ENCODE results near the gene C11orf24. TPM values are rescaled to one million over a fixed set of nuclear protein-coding genes. Genes with fewer than 3 reads are reported as not detected.

The C11orf24 gene
- total RNA-seq, 1 donor from 2014 or later, result 35.3 TPM

DNA sequence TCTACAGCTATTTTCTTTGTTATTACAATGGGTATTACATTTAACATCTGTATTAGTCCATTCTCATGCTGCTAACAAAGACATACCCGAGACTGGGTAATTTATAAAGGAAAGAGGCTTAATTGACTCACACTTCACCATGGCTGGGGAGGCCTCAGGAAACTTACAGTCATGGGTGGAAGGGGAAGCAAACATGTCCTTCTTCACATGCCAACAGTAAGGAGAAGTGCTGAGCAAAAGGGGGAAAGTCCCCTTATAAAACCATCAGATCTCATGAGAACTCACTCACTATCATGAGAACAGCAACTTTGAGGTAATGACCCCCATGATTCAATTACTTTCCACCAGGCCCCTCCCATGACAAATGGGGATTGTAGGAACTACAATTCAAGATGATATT lies 42.2 kb downstream of the C11orf24 start:
- Mint-ChIP-seq H3K36me3 (ENCODE audit: insufficient read depth) (no peaks in the 10 kb centered on the region), H3K4me1 (ENCODE audit: low read depth) (no peaks in the 10 kb centered on the region), H3K27me3 (peaks cover 9% of the 10 kb centered on the region), H3K4me3 (ENCODE audit: low read depth) (no peak overlapping the region), H3K9me3 (ENCODE audit: low read depth) (peaks cover 9% of the 10 kb centered on the region), H3K27ac (no peak overlapping the region)
- no peak for DNase-seq (ENCODE audit: low spot score, unreplicated experiment)
- TF ChIP-seq, protein P1, sequence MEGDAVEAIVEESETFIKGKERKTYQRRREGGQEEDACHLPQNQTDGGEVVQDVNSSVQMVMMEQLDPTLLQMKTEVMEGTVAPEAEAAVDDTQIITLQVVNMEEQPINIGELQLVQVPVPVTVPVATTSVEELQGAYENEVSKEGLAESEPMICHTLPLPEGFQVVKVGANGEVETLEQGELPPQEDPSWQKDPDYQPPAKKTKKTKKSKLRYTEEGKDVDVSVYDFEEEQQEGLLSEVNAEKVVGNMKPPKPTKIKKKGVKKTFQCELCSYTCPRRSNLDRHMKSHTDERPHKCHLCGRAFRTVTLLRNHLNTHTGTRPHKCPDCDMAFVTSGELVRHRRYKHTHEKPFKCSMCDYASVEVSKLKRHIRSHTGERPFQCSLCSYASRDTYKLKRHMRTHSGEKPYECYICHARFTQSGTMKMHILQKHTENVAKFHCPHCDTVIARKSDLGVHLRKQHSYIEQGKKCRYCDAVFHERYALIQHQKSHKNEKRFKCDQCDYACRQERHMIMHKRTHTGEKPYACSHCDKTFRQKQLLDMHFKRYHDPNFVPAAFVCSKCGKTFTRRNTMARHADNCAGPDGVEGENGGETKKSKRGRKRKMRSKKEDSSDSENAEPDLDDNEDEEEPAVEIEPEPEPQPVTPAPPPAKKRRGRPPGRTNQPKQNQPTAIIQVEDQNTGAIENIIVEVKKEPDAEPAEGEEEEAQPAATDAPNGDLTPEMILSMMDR (IDR thresholded peaks at IDR 0.05; ENCODE audit: unreplicated experiment), result no peak

DNA sequence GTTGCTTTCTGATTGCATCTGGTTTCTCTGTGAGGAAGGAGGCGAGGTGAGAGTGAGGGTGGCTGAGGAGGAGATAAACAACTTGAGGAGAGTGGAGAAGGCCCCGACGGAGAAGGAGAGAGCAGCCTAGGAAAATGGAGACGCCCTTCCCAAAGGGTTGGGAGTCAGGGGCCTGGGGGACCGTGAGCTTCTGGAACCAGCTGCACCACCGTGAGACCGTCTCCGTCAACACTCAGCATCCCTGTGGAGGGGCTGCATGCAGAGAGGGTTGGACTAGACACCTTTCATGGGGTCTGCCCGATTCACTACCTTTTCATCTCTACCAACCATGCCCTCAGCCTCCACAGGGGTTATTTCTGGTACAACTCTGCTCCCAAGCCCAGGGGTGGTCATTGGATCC lies 45.4 kb downstream of the C11orf24 start:
- H3K4me3 Mint-ChIP-seq (ENCODE audit: low read depth), result no peak overlapping the region
- H3K4me1 Mint-ChIP-seq (ENCODE audit: low read depth), result no peaks in the 10 kb centered on the region
- H3K36me3 Mint-ChIP-seq (ENCODE audit: insufficient read depth), result no peaks in the 10 kb centered on the region
- no peak for DNase-seq (ENCODE audit: low spot score, unreplicated experiment)
- peaks cover 9% of the 10 kb centered on the region for H3K9me3 Mint-ChIP-seq (ENCODE audit: low read depth)
- TF ChIP-seq, protein P1 (IDR thresholded peaks at IDR 0.05; ENCODE audit: unreplicated experiment), result no peak
- no peak overlapping the region for H3K27ac Mint-ChIP-seq
- H3K27me3 Mint-ChIP-seq, result peaks cover 7% of the 10 kb centered on the region

DNA sequence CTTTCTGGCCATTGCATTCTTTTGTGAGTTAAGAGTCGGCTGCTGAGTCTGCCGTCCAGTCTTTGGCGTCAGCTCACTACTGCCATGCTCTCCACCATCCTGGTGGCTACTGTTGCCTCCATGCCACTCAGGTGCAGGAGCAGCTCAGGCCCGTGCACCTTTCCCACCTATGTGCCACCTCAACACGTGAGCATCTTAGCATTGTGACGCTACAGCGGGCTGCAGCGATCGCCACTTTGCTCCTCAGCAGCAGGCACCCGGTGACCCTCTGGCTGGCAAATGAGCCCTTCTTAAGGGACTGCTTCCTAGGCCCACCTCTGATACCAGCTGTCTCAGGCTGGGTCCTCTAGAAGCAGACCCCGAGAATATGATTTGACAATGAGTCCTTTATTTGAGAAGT lies 47.2 kb downstream of the C11orf24 start:
- Mint-ChIP-seq H3K27ac (no peak overlapping the region), H3K36me3 (ENCODE audit: insufficient read depth) (no peaks in the 10 kb centered on the region), H3K4me3 (ENCODE audit: low read depth) (no peak overlapping the region), H3K27me3 (peaks cover 10% of the 10 kb centered on the region), H3K4me1 (ENCODE audit: low read depth) (no peaks in the 10 kb centered on the region), H3K9me3 (ENCODE audit: low read depth) (peaks cover 9% of the 10 kb centered on the region)
- TF ChIP-seq, protein P1 (IDR thresholded peaks at IDR 0.05; ENCODE audit: unreplicated experiment), result no peak
- no peak for DNase-seq (ENCODE audit: low spot score, unreplicated experiment)

DNA sequence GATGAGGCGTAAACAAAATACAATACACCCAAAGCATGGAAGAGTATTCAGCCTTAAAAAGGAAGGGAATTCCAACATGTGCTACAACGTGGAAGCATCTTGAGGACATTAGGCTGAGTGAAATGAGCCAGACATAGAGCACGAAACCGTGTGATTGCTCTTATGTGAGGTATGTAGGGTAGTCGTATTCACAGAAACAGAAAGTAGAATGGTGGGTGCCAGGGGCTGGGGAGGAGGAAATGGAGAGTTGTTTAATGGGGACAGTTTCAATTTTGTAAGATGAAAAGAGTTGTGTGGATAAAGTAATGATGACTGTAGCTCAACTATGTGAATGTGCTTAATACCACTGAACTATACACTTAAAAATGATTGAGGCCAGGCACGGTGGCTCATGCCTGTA lies 48.5 kb downstream of the C11orf24 start:
- Mint-ChIP-seq H3K4me3 (ENCODE audit: low read depth) (no peak overlapping the region), H3K27me3 (peaks cover 12% of the 10 kb centered on the region), H3K4me1 (ENCODE audit: low read depth) (no peaks in the 10 kb centered on the region), H3K36me3 (ENCODE audit: insufficient read depth) (no peaks in the 10 kb centered on the region), H3K27ac (no peak overlapping the region), H3K9me3 (ENCODE audit: low read depth) (peaks cover 3% of the 10 kb centered on the region)
- no peak for DNase-seq (ENCODE audit: low spot score, unreplicated experiment)
- TF ChIP-seq, protein P1 (IDR thresholded peaks at IDR 0.05; ENCODE audit: unreplicated experiment), result no peak

DNA sequence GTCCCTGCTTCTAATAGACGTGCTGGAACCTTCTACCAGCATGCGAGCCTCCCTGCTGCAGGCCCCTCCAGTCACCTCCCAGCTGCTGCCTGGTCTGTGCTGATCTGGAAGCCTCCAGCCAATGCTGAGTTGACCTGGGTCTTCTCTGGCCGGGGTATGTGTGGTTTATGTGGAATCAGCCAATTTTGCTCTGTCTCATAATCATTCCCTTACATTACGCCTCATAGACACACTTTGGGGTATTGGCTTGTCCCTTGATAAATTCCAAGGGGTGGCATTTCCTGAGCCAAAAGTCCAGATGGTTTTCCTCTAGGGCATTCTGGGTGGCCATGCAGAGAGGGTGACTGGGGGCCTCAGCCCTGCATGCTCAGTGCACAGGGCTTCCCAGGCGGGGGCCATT lies 50.4 kb downstream of the C11orf24 start:
- no peak for DNase-seq (ENCODE audit: low spot score, unreplicated experiment)
- no peak overlapping the region for H3K27ac Mint-ChIP-seq
- H3K4me3 Mint-ChIP-seq (ENCODE audit: low read depth), result no peak overlapping the region
- H3K36me3 Mint-ChIP-seq (ENCODE audit: insufficient read depth), result no peaks in the 10 kb centered on the region
- peaks cover 15% of the 10 kb centered on the region for H3K27me3 Mint-ChIP-seq
- TF ChIP-seq, protein P1 (IDR thresholded peaks at IDR 0.05; ENCODE audit: unreplicated experiment), result no peak
- H3K4me1 Mint-ChIP-seq (ENCODE audit: low read depth), result no peaks in the 10 kb centered on the region
- peaks cover 3% of the 10 kb centered on the region for H3K9me3 Mint-ChIP-seq (ENCODE audit: low read depth)
